Gastroesophageal sphincter (tissue), 4 donors: ENCODE measurements around the gene STMP1. TPM values are rescaled to one million over a fixed set of nuclear protein-coding genes. Genes with fewer than 3 reads are reported as not detected.

ENCODE experiments used
- ATAC-seq: fragments of 150-250 bp; one replicate; pipeline ENCODE4 v1.9.1; 2016; ENCODE audit warnings: mild to moderate bottlenecking, moderate library complexity
- H3K27ac ChIP-seq, 4 donors: fragments of 200-600 bp; sonication (generic) in 3 of 4; 1 replicate in 3 of 4; 2 replicates in 1 of 4; pipeline ENCODE4 v1.5.1; 2016 to 2019
- H3K27me3 ChIP-seq: fragments of 200-600 bp; sonication (generic); one replicate; pipeline ENCODE4 v1.5.1; 2019
- H3K36me3 ChIP-seq, 2 donors: fragments of 200-600 bp; sonication (generic); one replicate each; pipeline ENCODE4 v1.5.1; 2019; ENCODE audit warnings: control low read depth in 1 of 2
- H3K4me1 ChIP-seq, 3 donors: fragments of 200-600 bp; sonication (generic); 1 replicate in 2 of 3; 2 replicates in 1 of 3; pipeline ENCODE4 v1.5.1; 2016 to 2019; ENCODE audit warnings: control low read depth in 2 of 3
- H3K4me3 ChIP-seq, 2 donors: fragments of 200-600 bp; sonication (generic); one replicate each; pipeline ENCODE4 v1.5.1; 2019; ENCODE audit warnings: mild to moderate bottlenecking in 1 of 2, moderate library complexity in 1 of 2
- H3K9me3 ChIP-seq, 3 donors: fragments of 200-600 bp; sonication (generic); one replicate each; pipeline ENCODE4 v1.5.1; 2017 to 2019; ENCODE audit warnings: control low read depth in 2 of 3
- CTCF ChIP-seq, 4 experiments: fragments of 200-600 bp in 2 of 4; fragments of 450-650 bp in 2 of 4; sonication (generic) in 1 of 4; IDR thresholded peaks; one replicate each; pipeline ENCODE4 v1.5.1; 2017 to 2019; ENCODE audit warnings: antibody characterized with exemption in 4 of 4, mild to moderate bottlenecking in 2 of 4, moderate library complexity in 2 of 4
- EP300 ChIP-seq: sonication (generic); formaldehyde crosslinking; IDR thresholded peaks from one replicate; pipeline ENCODE4 v1.6.1; 2017; ENCODE audit warnings: antibody characterized with exemption, mild to moderate bottlenecking
- POLR2A ChIP-seq, 2 donors: fragments of 450-650 bp; IDR thresholded peaks; one replicate each; pipeline ENCODE4 v1.6.1; 2017; ENCODE audit warnings: antibody characterized with exemption in 2 of 2, mild to moderate bottlenecking in 2 of 2, moderate library complexity in 1 of 2
- POLR2AphosphoS5 ChIP-seq: sonication (generic); formaldehyde crosslinking; IDR thresholded peaks from one replicate; pipeline ENCODE4 v1.6.1; 2017; ENCODE audit warnings: antibody characterized with exemption
- WGBS, 2 donors: methylation state at CpG; one replicate each; pipeline ENCODE4 v1.1.5; 2018; ENCODE audit warnings: low coverage in 1 of 2; 5-methylcytosine and 5-hydroxymethylcytosine counted together
- total RNA-seq, 4 donors: library from RNA; depleted of rRNA; stranded (reverse); fragments of >200 nt; gene quantifications; one replicate each; pipeline ENCODE4 v1.1.0, GENCODE V29; 2016

STMP1 gene
- total RNA-seq, result 10 to 100 TPM in 2 of 4 donors, 1 to 10 TPM in 2; 6.5 to 17.4 (median 11.9) TPM

GRCh38 chr7:135662373-135663114, at the start of gene STMP1:
Gene STMP1 (plus strand): TSS chr7:135662514.
- Histone ChIP-seq H3K4me1 (peaks cover 0 to 42% (median 7%) of the 10 kb centered on the region in 3 donors), H3K9me3 (no peaks in the 10 kb centered on the region), H3K36me3 (peaks cover 0 to 6% of the 10 kb centered on the region in 2 donors), H3K27ac (peak within 1 kb of the TSS; percentile 75 to 92 (median 88)), H3K4me3 (peak within 1 kb of the TSS; percentile 83 to 84), H3K27me3 (no peaks in the 10 kb centered on the region)
- peak in 2 of 4 experiments; percentile 65 to 93 for TF ChIP-seq CTCF (IDR thresholded peaks at IDR 0.05)
- TF ChIP-seq POLR2AphosphoS5, result peak; percentile 98
- TF ChIP-seq POLR2A (IDR thresholded peaks at IDR 0.05), result peak; percentile 89
- TF ChIP-seq EP300, result no peak
- 0 to 1% methylated on average over 5 to 14 of the region's 60 CpGs for WGBS, 2 donors
- ATAC-seq, result peak; percentile 97

GRCh38 chr7:135616136-135616535, 46.2 kb upstream of the STMP1 start:
- 88 to 100% methylated on average over 1 of the region's 1 CpG for WGBS, 2 donors
- peaks cover 0 to 4% (median 0%) of the 10 kb centered on the region in 3 donors for H3K4me1 ChIP-seq
- H3K36me3 ChIP-seq, result peaks cover 8 to 75% of the 10 kb centered on the region in 2 donors
- H3K27me3 ChIP-seq, result no peaks in the 10 kb centered on the region
- no peak overlapping the region for H3K4me3 ChIP-seq
- no peaks in the 10 kb centered on the region for H3K9me3 ChIP-seq
- no peak for TF ChIP-seq POLR2A (IDR thresholded peaks at IDR 0.05)
- TF ChIP-seq EP300, result no peak
- TF ChIP-seq POLR2AphosphoS5, result no peak
- TF ChIP-seq CTCF (IDR thresholded peaks at IDR 0.05), result no peak
- no peak for ATAC-seq
- H3K27ac ChIP-seq, result no peak overlapping the region

GRCh38 chr7:135617781-135618180, 44.5 kb upstream of the STMP1 start:
- no peak for ATAC-seq
- H3K27ac ChIP-seq, result no peak overlapping the region
- H3K4me1 ChIP-seq, result peaks cover 0 to 5% (median 0%) of the 10 kb centered on the region in 3 donors
- WGBS, 2 donors, result 58 to 60% methylated on average over 2 of the region's 2 CpGs
- no peak overlapping the region for H3K4me3 ChIP-seq
- H3K27me3 ChIP-seq, result no peaks in the 10 kb centered on the region
- no peaks in the 10 kb centered on the region for H3K9me3 ChIP-seq
- peaks cover 8 to 67% of the 10 kb centered on the region in 2 donors for H3K36me3 ChIP-seq
- TF ChIP-seq EP300, result no peak

- H3K9me3 ChIP-seq, result no peaks in the 10 kb centered on the region
- ATAC-seq, result no peak
- TF ChIP-seq POLR2A (IDR thresholded peaks at IDR 0.05), result no peak
- no peak for TF ChIP-seq POLR2AphosphoS5
- no peak for TF ChIP-seq CTCF (IDR thresholded peaks at IDR 0.05)
- no peak for TF ChIP-seq EP300
- WGBS, 2 donors, result 74 to 85% methylated on average over 7 of the region's 7 CpGs
- no peak overlapping the region for H3K4me3 ChIP-seq
- peaks cover 8 to 69% of the 10 kb centered on the region in 2 donors for H3K36me3 ChIP-seq
- H3K27ac ChIP-seq, result no peak overlapping the region
- no peaks in the 10 kb centered on the region for H3K27me3 ChIP-seq
- H3K4me1 ChIP-seq, result peaks cover 0 to 5% (median 0%) of the 10 kb centered on the region in 3 donors
These were observed 43.8 kb upstream of the STMP1 start for GRCh38 chr7:135618510-135618909.

GRCh38 chr7:135620447-135620846, 41.9 kb upstream of the STMP1 start:
- Histone ChIP-seq H3K27ac (peak overlapping the region in 2 of 4 donors; percentile 9 to 34), H3K36me3 (peaks cover 10 to 85% of the 10 kb centered on the region in 2 donors), H3K9me3 (no peaks in the 10 kb centered on the region), H3K4me1 (peaks cover 0 to 5% (median 0%) of the 10 kb centered on the region in 3 donors), H3K4me3 (no peak overlapping the region), H3K27me3 (no peaks in the 10 kb centered on the region)
- ATAC-seq, result no peak
- TF ChIP-seq POLR2AphosphoS5 (no peak), EP300 (no peak), CTCF (IDR thresholded peaks at IDR 0.05) (no peak), POLR2A (IDR thresholded peaks at IDR 0.05) (no peak)
- WGBS, 2 donors, result 92 to 100% methylated on average over 2 of the region's 2 CpGs
